ENCODE results near the gene ATG7.
"Not testable (repeated sequence)": the region's sequence is repeated elsewhere in the genome, so short reads cannot be mapped to it uniquely, and the experiment has no call there.

ATG7 gene

GRCh38 chr3:11477407-11477911 lies 205.3 kb downstream of the ATG7 start:
- DNase-seq, result peak; percentile 43

GRCh38 chr3:11478167-11478566 lies 206.0 kb downstream of the ATG7 start:
- no peak for DNase-seq

- no peak for DNase-seq
Measured at GRCh38 chr3:11479221-11479620, 207.0 kb downstream of the ATG7 start.

- DNase-seq, result no peak
Measured at GRCh38 chr3:11480663-11481298, 208.6 kb downstream of the ATG7 start.

- no peak for DNase-seq
Measured at GRCh38 chr3:11481556-11481955, 209.4 kb downstream of the ATG7 start.

- no peak for DNase-seq
Measured at GRCh38 chr3:11482021-11482420, 209.8 kb downstream of the ATG7 start.

GRCh38 chr3:11488356-11488755 lies 216.2 kb downstream of the ATG7 start:
- not testable (repeated sequence) for DNase-seq

- no peak for DNase-seq
Measured at GRCh38 chr3:11494131-11494916, 222.1 kb downstream of the ATG7 start.

- no peak for DNase-seq
Measured at GRCh38 chr3:11495948-11496557, 223.9 kb downstream of the ATG7 start.

- no peak for DNase-seq
Measured at GRCh38 chr3:11498177-11498576, 226.0 kb downstream of the ATG7 start.

- DNase-seq, result no peak
Measured at GRCh38 chr3:11498646-11499045, 226.4 kb downstream of the ATG7 start.

GRCh38 chr3:11499144-11499543 lies 226.9 kb downstream of the ATG7 start:
- DNase-seq, result peak; percentile 51

GRCh38 chr3:11502413-11502812 lies 230.2 kb downstream of the ATG7 start:
- not testable (repeated sequence) for DNase-seq

- DNase-seq, result no peak
Measured at GRCh38 chr3:11507719-11508118, 235.5 kb downstream of the ATG7 start.

GRCh38 chr3:11508346-11509172 lies 236.4 kb downstream of the ATG7 start:
- no peak for DNase-seq

GRCh38 chr3:11509173-11510000 lies 237.2 kb downstream of the ATG7 start:
- peak; percentile 69 for DNase-seq

GRCh38 chr3:11510001-11510340 lies 237.8 kb downstream of the ATG7 start:
- DNase-seq, result no peak

GRCh38 chr3:11510356-11510755 lies 238.2 kb downstream of the ATG7 start:
- DNase-seq, result no peak

- not testable (repeated sequence) for DNase-seq
Measured at GRCh38 chr3:11511606-11512005, 239.4 kb downstream of the ATG7 start.

GRCh38 chr3:11513125-11513816 lies 241.1 kb downstream of the ATG7 start:
- DNase-seq, result not testable (repeated sequence)

GRCh38 chr3:11513817-11514135 lies 241.6 kb downstream of the ATG7 start:
- no peak for DNase-seq

Data from amniotic stem cell (primary cell).